Stimulated activated CD8-positive, alpha-beta memory T cell treated with anti-CD3 and anti-CD28 coated beads, Interleukin-12 subunit alpha, Interleukin-12 subunit beta, amount 100 ng/mL, for 24 hours (primary cell): Measurements from ENCODE around the gene RIN2.
"Not testable (repeated sequence)": the region's sequence is repeated elsewhere in the genome, so short reads cannot be mapped to it uniquely, and the experiment has no call there.

Experiments used
- DNase-seq: peaks from one replicate; pipeline ENCODE4 v3.0.0-alpha.2; 2020; ENCODE audit errors: extremely low read depth

Gene RIN2

GRCh38 chr20:19787366-19787765 is 29.3 kb downstream of the RIN2 start:
- DNase-seq, result no peak

- DNase-seq, result no peak
Observed at GRCh38 chr20:19789009-19789408, 31.0 kb downstream of the RIN2 start.

GRCh38 chr20:19789446-19789845 is 31.4 kb downstream of the RIN2 start:
- no peak for DNase-seq

DNA sequence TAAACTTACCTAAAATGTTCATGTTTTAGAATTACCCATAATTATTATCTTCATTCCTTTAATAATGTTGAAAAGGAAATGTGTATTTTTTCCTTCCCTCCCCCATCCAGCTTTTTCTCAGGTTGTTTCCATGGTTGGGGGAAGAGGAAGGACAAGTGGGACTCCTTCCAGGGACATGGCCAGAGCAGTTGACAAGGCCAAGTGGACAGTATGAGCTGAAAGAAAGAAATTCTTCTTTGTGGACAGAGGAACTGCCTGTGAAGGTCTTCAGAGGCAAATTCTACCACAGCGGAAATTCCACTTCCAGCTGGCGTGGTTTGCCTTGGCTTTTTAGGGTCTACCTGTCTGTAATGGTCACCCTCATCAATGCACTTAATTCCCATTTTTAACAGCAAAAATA is 33.8 kb downstream of the RIN2 start:
- DNase-seq, result no peak

DNA sequence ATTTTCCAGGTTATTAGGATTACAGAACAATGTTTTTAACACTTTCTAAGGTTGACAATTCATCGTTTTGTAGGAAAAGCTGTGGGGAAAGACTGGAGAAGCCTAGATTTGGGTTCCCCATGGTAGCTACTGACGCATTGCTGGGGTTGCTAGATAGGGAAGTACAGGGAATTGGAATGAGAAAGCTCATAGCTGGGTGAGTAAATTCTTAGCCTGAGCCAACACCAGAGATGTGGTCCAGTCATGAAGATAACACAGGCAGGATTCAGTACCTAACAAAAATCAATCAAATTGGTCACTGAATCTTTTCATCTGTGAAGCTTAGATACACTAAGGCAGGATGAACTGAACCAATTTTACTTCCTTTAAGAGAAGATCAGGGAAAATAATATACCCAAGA is 35.7 kb downstream of the RIN2 start:
- no peak for DNase-seq

- no peak for DNase-seq
Observed at GRCh38 chr20:19794941-19795340, 36.9 kb downstream of the RIN2 start.

DNA sequence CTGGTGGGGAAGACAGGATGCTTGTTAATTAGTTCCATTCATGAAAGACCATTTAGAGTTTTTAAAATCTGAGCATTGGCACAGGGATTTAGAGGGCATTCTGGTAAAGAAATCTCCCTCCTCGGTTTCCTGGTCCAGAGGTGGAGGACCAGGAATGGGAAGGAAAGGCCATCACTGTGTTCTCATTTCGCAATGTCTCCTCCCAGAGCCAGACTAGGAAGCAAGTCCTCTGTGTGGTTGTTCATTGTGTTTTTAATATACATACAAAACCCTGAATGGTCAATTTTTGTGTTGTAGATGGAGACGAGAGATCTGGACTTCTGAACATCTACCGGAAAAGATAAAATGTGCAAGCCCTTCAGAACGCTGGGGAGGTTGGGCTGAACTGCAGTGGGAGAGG is 41.3 kb downstream of the RIN2 start:
- DNase-seq, result no peak

- no peak for DNase-seq
Observed at GRCh38 chr20:19802099-19802491, 44.0 kb downstream of the RIN2 start.

- no peak for DNase-seq
Observed at GRCh38 chr20:19802492-19803158, 44.6 kb downstream of the RIN2 start.

- not testable (repeated sequence) for DNase-seq
Observed at GRCh38 chr20:19806276-19806675, 48.2 kb downstream of the RIN2 start.

- DNase-seq, result no peak
Observed at GRCh38 chr20:19806806-19807190, 48.7 kb downstream of the RIN2 start.

- no peak for DNase-seq
Observed at GRCh38 chr20:19807191-19807945, 49.3 kb downstream of the RIN2 start.
